ENCODE results near the gene NFE2L2.

Gene NFE2L2

GRCh38 chr2:177245010-177245422, 19.5 kb downstream of the NFE2L2 start:
- peaks cover 82% of the 10 kb centered on the region for H3K4me1 Mint-ChIP-seq (ENCODE audit: low read depth)
- H3K9me3 Mint-ChIP-seq: no peaks in the 10 kb centered on the region
- no peaks in the 10 kb centered on the region for H3K27me3 Mint-ChIP-seq
- intact Hi-C loops (cut with micrococcal nuclease): no loop called here
- H3K36me3 Mint-ChIP-seq (ENCODE audit: low read depth): peaks cover 62% of the 10 kb centered on the region
- no peak overlapping the region for H3K4me3 Mint-ChIP-seq
- H3K27ac Mint-ChIP-seq: peak overlapping the region; percentile 93

GRCh38 chr2:177244244-177244771, 20.2 kb downstream of the NFE2L2 start:
- Mint-ChIP-seq H3K36me3 (ENCODE audit: low read depth) (peaks cover 59% of the 10 kb centered on the region), H3K4me1 (ENCODE audit: low read depth) (peaks cover 82% of the 10 kb centered on the region), H3K9me3 (no peaks in the 10 kb centered on the region), H3K27ac (peak overlapping the region; percentile 93), H3K4me3 (no peak overlapping the region), H3K27me3 (no peaks in the 10 kb centered on the region)
- intact Hi-C loops (cut with micrococcal nuclease): no loop called here

GRCh38 chr2:177243476-177243875, 21.1 kb downstream of the NFE2L2 start:
- H3K27me3 Mint-ChIP-seq: no peaks in the 10 kb centered on the region
- H3K4me1 Mint-ChIP-seq (ENCODE audit: low read depth): peaks cover 84% of the 10 kb centered on the region
- H3K36me3 Mint-ChIP-seq (ENCODE audit: low read depth): peaks cover 52% of the 10 kb centered on the region
- H3K4me3 Mint-ChIP-seq: peak overlapping the region; percentile 66
- intact Hi-C loops (cut with micrococcal nuclease): no loop called here
- peak overlapping the region; percentile 93 for H3K27ac Mint-ChIP-seq
- H3K9me3 Mint-ChIP-seq: no peaks in the 10 kb centered on the region

- no peaks in the 10 kb centered on the region for H3K27me3 Mint-ChIP-seq
- peak overlapping the region; percentile 93 for H3K27ac Mint-ChIP-seq
- H3K36me3 Mint-ChIP-seq (ENCODE audit: low read depth): peaks cover 49% of the 10 kb centered on the region
- no peaks in the 10 kb centered on the region for H3K9me3 Mint-ChIP-seq
- H3K4me1 Mint-ChIP-seq (ENCODE audit: low read depth): peaks cover 84% of the 10 kb centered on the region
- H3K4me3 Mint-ChIP-seq: peak overlapping the region; percentile 66
- intact Hi-C loops (cut with micrococcal nuclease): no loop called here
These were observed 21.5 kb downstream of the NFE2L2 start for GRCh38 chr2:177243073-177243472.

GRCh38 chr2:177242121-177242987, 22.2 kb downstream of the NFE2L2 start:
- intact Hi-C loops (cut with micrococcal nuclease): no loop called here
- peak overlapping the region; percentile 66 for H3K4me3 Mint-ChIP-seq
- peaks cover 43% of the 10 kb centered on the region for H3K36me3 Mint-ChIP-seq (ENCODE audit: low read depth)
- no peaks in the 10 kb centered on the region for H3K9me3 Mint-ChIP-seq
- H3K27ac Mint-ChIP-seq: peak overlapping the region; percentile 93
- H3K4me1 Mint-ChIP-seq (ENCODE audit: low read depth): peaks cover 81% of the 10 kb centered on the region
- no peaks in the 10 kb centered on the region for H3K27me3 Mint-ChIP-seq

DNA sequence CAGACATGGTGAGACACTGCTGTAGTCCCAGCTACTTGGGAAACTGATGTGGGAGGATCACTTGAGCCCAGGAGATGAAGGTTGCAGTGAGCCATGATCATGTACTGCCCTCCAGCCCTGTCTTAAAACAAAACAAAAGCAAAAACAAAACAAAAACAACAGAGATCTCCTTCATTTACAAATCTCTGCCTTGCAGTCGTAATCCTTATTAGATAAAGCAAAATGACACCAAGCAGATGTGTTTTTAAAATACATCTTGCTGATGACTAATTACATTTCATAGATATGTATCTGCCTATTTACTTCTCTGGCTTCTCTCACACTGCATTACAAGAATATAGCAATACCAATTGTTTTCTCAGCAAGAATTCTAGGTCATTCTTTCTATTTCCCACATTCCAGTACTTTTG, 22.8 kb downstream of the NFE2L2 start:
- H3K27me3 Mint-ChIP-seq: no peaks in the 10 kb centered on the region
- intact Hi-C loops (cut with micrococcal nuclease): no loop called here
- H3K36me3 Mint-ChIP-seq (ENCODE audit: low read depth): peaks cover 42% of the 10 kb centered on the region
- peak overlapping the region; percentile 66 for H3K4me3 Mint-ChIP-seq
- peak overlapping the region; percentile 93 for H3K27ac Mint-ChIP-seq
- peaks cover 76% of the 10 kb centered on the region for H3K4me1 Mint-ChIP-seq (ENCODE audit: low read depth)
- H3K9me3 Mint-ChIP-seq: no peaks in the 10 kb centered on the region

DNA sequence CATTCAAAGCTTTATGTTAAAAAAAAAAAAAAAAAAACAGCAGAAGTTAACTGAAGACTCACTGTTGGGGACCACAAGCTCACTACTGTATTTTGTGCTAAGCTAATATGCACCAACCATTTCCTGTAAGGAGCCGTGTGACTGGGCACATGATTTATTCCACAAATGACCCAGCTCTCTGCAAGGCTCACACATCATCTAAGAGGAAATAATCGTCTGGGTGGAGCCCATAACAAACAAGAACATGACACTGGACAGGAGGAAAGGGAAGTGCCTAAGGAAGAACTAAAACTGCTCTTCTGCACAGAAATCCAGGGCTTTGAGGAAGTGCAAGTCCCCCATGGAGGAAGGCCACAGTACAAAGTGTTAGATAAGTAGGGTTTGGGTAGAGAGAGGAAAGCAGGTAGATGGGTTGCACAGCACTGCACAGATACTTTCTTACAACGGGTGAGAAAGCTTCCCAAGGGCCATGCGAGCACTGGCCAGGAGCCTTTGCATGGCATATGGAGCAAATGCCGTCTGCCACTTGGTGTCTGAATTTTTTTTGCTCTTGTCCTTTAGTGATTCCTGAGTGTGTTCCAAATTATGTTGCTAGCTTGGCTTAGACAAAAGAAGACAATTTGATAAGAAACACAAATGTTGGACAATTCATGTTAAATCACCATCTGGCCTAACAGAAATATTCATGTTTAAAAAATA, 24.4 kb downstream of the NFE2L2 start:
- peaks cover 52% of the 10 kb centered on the region for H3K36me3 Mint-ChIP-seq (ENCODE audit: low read depth)
- H3K4me1 Mint-ChIP-seq (ENCODE audit: low read depth): peaks cover 72% of the 10 kb centered on the region
- no peaks in the 10 kb centered on the region for H3K27me3 Mint-ChIP-seq
- H3K9me3 Mint-ChIP-seq: no peaks in the 10 kb centered on the region
- H3K4me3 Mint-ChIP-seq: peak overlapping the region; percentile 37
- peak overlapping the region; percentile 93 for H3K27ac Mint-ChIP-seq
- intact Hi-C loops (cut with micrococcal nuclease): loop anchor here (1.0 kb wide), 2 partner anchors 23 to 28 kb away; partner anchors contain the start of gene HNRNPA3

GRCh38 chr2:177239053-177239452, 25.5 kb downstream of the NFE2L2 start:
- intact Hi-C loops (cut with micrococcal nuclease): no loop called here
- no peaks in the 10 kb centered on the region for H3K27me3 Mint-ChIP-seq
- peak overlapping the region; percentile 93 for H3K27ac Mint-ChIP-seq
- peaks cover 72% of the 10 kb centered on the region for H3K4me1 Mint-ChIP-seq (ENCODE audit: low read depth)
- peak overlapping the region; percentile 55 for H3K4me3 Mint-ChIP-seq
- H3K9me3 Mint-ChIP-seq: no peaks in the 10 kb centered on the region
- peaks cover 52% of the 10 kb centered on the region for H3K36me3 Mint-ChIP-seq (ENCODE audit: low read depth)

- H3K9me3 Mint-ChIP-seq: no peaks in the 10 kb centered on the region
- no peaks in the 10 kb centered on the region for H3K27me3 Mint-ChIP-seq
- peaks cover 67% of the 10 kb centered on the region for H3K4me1 Mint-ChIP-seq (ENCODE audit: low read depth)
- intact Hi-C loops (cut with micrococcal nuclease): no loop called here
- peak overlapping the region; percentile 93 for H3K27ac Mint-ChIP-seq
- no peak overlapping the region for H3K4me3 Mint-ChIP-seq
- H3K36me3 Mint-ChIP-seq (ENCODE audit: low read depth): peaks cover 52% of the 10 kb centered on the region
These were observed 26.6 kb downstream of the NFE2L2 start for GRCh38 chr2:177237932-177238331.

- H3K4me3 Mint-ChIP-seq: no peak overlapping the region
- peaks cover 52% of the 10 kb centered on the region for H3K36me3 Mint-ChIP-seq (ENCODE audit: low read depth)
- peaks cover 52% of the 10 kb centered on the region for H3K4me1 Mint-ChIP-seq (ENCODE audit: low read depth)
- H3K27ac Mint-ChIP-seq: peak overlapping the region; percentile 72
- H3K9me3 Mint-ChIP-seq: no peaks in the 10 kb centered on the region
- intact Hi-C loops (cut with micrococcal nuclease): no loop called here
- no peaks in the 10 kb centered on the region for H3K27me3 Mint-ChIP-seq
These were observed 28.6 kb downstream of the NFE2L2 start for GRCh38 chr2:177235855-177236437.

GRCh38 chr2:177234267-177234666, 30.3 kb downstream of the NFE2L2 start:
- H3K27ac Mint-ChIP-seq: no peak overlapping the region
- peaks cover 49% of the 10 kb centered on the region for H3K4me1 Mint-ChIP-seq (ENCODE audit: low read depth)
- H3K27me3 Mint-ChIP-seq: no peaks in the 10 kb centered on the region
- peaks cover 66% of the 10 kb centered on the region for H3K36me3 Mint-ChIP-seq (ENCODE audit: low read depth)
- no peak overlapping the region for H3K4me3 Mint-ChIP-seq
- H3K9me3 Mint-ChIP-seq: no peaks in the 10 kb centered on the region
- intact Hi-C loops (cut with micrococcal nuclease): no loop called here

- Mint-ChIP-seq H3K27ac (no peak overlapping the region), H3K4me3 (no peak overlapping the region), H3K36me3 (ENCODE audit: low read depth) (peaks cover 86% of the 10 kb centered on the region), H3K27me3 (no peaks in the 10 kb centered on the region), H3K4me1 (ENCODE audit: low read depth) (peaks cover 54% of the 10 kb centered on the region), H3K9me3 (no peaks in the 10 kb centered on the region)
- intact Hi-C loops (cut with micrococcal nuclease): no loop called here
These were observed 32.3 kb downstream of the NFE2L2 start for GRCh38 chr2:177232098-177232704.

DNA sequence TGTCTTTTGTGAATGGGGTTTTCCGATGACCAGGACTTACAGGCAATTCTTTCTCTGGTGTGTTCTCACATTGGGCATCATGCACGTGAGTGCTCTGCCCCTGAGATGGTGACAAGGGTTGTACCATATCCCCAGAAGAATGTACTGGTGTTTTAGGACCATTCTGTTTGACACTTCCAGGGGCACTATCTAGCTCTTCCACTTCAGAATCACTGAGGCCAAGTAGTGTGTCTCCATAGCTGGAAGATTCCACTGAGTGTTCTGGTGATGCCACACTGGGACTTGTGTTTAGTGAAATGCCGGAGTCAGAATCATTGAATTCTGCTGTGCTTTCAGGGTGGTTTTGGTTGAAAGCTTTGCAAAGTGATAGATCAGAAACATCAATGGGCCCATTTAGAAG, 33.3 kb downstream of the NFE2L2 start:
- Mint-ChIP-seq H3K4me1 (ENCODE audit: low read depth) (peaks cover 61% of the 10 kb centered on the region), H3K9me3 (no peaks in the 10 kb centered on the region), H3K4me3 (no peak overlapping the region), H3K36me3 (ENCODE audit: low read depth) (peaks cover 94% of the 10 kb centered on the region), H3K27ac (no peak overlapping the region), H3K27me3 (no peaks in the 10 kb centered on the region)
- intact Hi-C loops (cut with micrococcal nuclease): no loop called here

All from dendritic cell treated with granulocyte-macrophage colony-stimulating factor and Interleukin-4, amounts not matched to agents 40 ng/mL and 50 ng/mL, for 4 days (primary cell).